CD4-positive, CD25-positive, alpha-beta regulatory T cell (primary cell): ENCODE measurements around the gene ITGB2. TPM values are rescaled to one million over a fixed set of nuclear protein-coding genes. Genes with fewer than 3 reads are reported as not detected.

Experiments used
- ATAC-seq, 2 donors: fragments of 150-1000 bp; cut with Tn5 transposase; one replicate each; pipeline ENCODE4 v1.10.0; 2021; ENCODE audit warnings: low read depth in 2 of 2, moderate number of reproducible peaks in 2 of 2, moderate library complexity in 1 of 2
- DNase-seq, 3 donors: peaks; one replicate each; pipeline versions ENCODE4 v3.0.0 to v3.0.0-alpha.2; 2012 to 2022; ENCODE audit warnings: mixed read lengths in 1 of 3
- H3K27ac ChIP-seq: one replicate; pipeline ENCODE4 v1.7.0; 2013; ENCODE audit warnings: mild to moderate bottlenecking, low read length; ENCODE audit not compliant: insufficient read depth, poor library complexity, severe bottlenecking
- H3K27me3 ChIP-seq: one replicate; pipeline ENCODE4 v1.7.0; 2013; ENCODE audit warnings: low read length; ENCODE audit not compliant: control insufficient read depth, insufficient read depth
- H3K36me3 ChIP-seq: one replicate; pipeline ENCODE4 v1.7.0; 2013; ENCODE audit warnings: mild to moderate bottlenecking, low read length, moderate library complexity; ENCODE audit not compliant: control insufficient read depth, insufficient read depth
- H3K4me1 ChIP-seq: 2 replicates; pipeline ENCODE4 v1.7.0; 2013; ENCODE audit warnings: mild to moderate bottlenecking, low read length; ENCODE audit not compliant: insufficient read depth, control insufficient read depth, poor library complexity, severe bottlenecking
- H3K4me3 ChIP-seq: one replicate; pipeline ENCODE4 v1.7.0; 2013; ENCODE audit warnings: low read depth, mild to moderate bottlenecking, low read length, moderate library complexity
- H3K9me3 ChIP-seq, 2 experiments: 1 replicate in 1 of 2; 2 replicates in 1 of 2; pipeline ENCODE4 v1.7.0; 2013; ENCODE audit warnings: low read length in 2 of 2, mild to moderate bottlenecking in 1 of 2, moderate library complexity in 1 of 2; ENCODE audit not compliant: control insufficient read depth in 2 of 2
- H3K27ac Mint-ChIP-seq, 3 donors: one replicate each; pipeline ENCODE4 v1.8.0; 2020 to 2022; ENCODE audit warnings: mild to moderate bottlenecking in 3 of 3, mixed read lengths in 3 of 3, moderate library complexity in 2 of 3
- H3K27me3 Mint-ChIP-seq: one replicate; pipeline ENCODE4 v1.8.0; 2022; ENCODE audit warnings: mild to moderate bottlenecking, mixed read lengths
- H3K36me3 Mint-ChIP-seq: one replicate; pipeline ENCODE4 v1.8.0; 2020; ENCODE audit warnings: mixed read lengths
- H3K4me1 Mint-ChIP-seq, 4 donors: one replicate each; pipeline ENCODE4 v1.8.0; 2020 to 2022; ENCODE audit warnings: mixed read lengths in 4 of 4, mild to moderate bottlenecking in 1 of 4
- H3K4me3 Mint-ChIP-seq, 4 donors: one replicate each; pipeline ENCODE4 v1.8.0; 2020 to 2022; ENCODE audit warnings: mild to moderate bottlenecking in 4 of 4, mixed read lengths in 4 of 4, moderate library complexity in 3 of 4
- H3K9me3 Mint-ChIP-seq, 7 donors: one replicate each; pipeline ENCODE4 v1.8.0; 2020 to 2022; ENCODE audit warnings: mixed read lengths in 7 of 7, mild to moderate bottlenecking in 3 of 7, moderate library complexity in 2 of 7
- polyA plus RNA-seq, 4 donors: library from polyadenylated mRNA; unstranded; fragments of 300-500 nt; fragmentation: Illumina TruSeq; gene quantifications; one replicate each; pipeline ENCODE4 v1.2.3, GENCODE V29; 2021
- total RNA-seq: library from RNA; stranded (reverse); gene quantifications from one replicate; pipeline ENCODE4 v1.2.3, GENCODE V29; 2022

ITGB2 gene
- total and polyA plus RNA-seq, 5 donors from 2014 or later: 411 to 519 (median 425) TPM

DNA sequence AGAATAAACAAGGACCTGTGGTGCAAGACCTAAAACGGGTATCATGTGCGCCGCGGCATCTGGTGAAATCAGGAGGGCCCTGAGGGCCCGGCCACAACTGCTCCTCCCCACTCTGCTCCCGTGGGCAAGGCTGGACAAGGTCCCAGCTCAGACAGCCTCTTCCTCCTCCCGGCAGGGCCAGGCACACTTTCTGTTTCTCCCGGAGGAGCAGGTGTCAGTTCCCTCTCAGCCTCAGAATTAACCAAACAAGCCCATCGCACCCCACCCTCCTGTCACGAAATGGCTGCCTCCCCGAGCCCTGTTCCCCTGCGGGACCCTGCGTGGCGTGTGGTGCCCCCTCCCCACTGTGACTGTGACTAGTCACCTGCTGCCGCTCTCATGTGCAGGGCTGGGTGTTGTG, 62.4 kb downstream of the ITGB2 start:
- Histone ChIP-seq H3K36me3 (peaks cover 81% of the 10 kb centered on the region), H3K27ac (no peak overlapping the region), H3K27me3 (no peaks in the 10 kb centered on the region), H3K4me3 (no peak overlapping the region), H3K9me3 (no peaks in the 10 kb centered on the region), H3K4me1 (no peaks in the 10 kb centered on the region)
- H3K27me3 Mint-ChIP-seq: no peaks in the 10 kb centered on the region
- H3K36me3 Mint-ChIP-seq: peaks cover 42% of the 10 kb centered on the region
- H3K27ac Mint-ChIP-seq: no peak overlapping the region
- ATAC-seq (no peak), DNase-seq (no peak)
- H3K9me3 Mint-ChIP-seq: peaks cover 0 to 2% (median 0%) of the 10 kb centered on the region in 7 donors
- H3K4me1 Mint-ChIP-seq: peaks cover 0 to 37% (median 8%) of the 10 kb centered on the region in 4 donors
- no peak overlapping the region for H3K4me3 Mint-ChIP-seq

DNA sequence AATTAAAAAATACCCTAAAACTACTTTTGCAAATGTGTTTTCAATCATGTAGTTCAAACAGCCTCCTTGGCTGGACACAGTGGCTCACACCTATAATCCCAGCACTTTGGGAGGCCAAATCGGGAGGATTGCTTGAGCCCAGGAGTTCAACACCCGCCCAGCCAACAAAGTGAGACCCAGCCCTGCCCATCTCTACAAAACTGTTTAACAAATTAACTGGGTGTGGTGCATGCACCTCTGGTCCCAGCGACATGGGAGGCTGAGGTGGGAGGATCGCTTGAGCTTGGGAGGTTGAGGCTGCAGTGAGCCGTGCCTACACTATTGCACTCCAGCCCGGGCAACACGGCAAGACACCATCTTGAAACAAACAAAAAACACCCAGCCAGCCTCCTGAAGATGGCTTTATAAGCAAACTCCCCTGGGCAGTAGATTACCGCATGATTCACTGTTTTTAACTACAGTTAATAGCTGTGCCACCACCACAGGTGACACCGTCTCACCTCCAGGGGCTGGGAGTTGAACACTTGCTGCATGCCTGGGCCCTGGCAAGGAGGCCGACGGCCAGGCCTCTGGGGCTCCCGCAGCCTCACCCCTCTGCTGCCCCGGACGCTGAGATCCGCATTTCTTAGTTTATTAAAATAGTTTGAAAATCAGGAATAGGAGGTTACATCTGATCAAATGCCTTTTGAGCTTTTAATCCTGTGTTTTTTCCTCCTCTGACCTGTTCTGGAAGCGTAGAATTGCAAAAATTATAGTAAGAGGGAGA, 63.4 kb downstream of the ITGB2 start:
- H3K4me1 ChIP-seq: no peaks in the 10 kb centered on the region
- H3K9me3 ChIP-seq: no peaks in the 10 kb centered on the region
- Mint-ChIP-seq H3K36me3 (peaks cover 42% of the 10 kb centered on the region), H3K4me3 (no peak overlapping the region), H3K4me1 (peaks cover 0 to 43% (median 9%) of the 10 kb centered on the region in 4 donors), H3K9me3 (peaks cover 0 to 2% (median 0%) of the 10 kb centered on the region in 7 donors), H3K27me3 (no peaks in the 10 kb centered on the region), H3K27ac (peak overlapping the region in 1 of 3 donors; percentile 38)
- no peak overlapping the region for H3K4me3 ChIP-seq
- DNase-seq (no peak), ATAC-seq (no peak)
- no peaks in the 10 kb centered on the region for H3K27me3 ChIP-seq
- no peak overlapping the region for H3K27ac ChIP-seq
- peaks cover 82% of the 10 kb centered on the region for H3K36me3 ChIP-seq

DNA sequence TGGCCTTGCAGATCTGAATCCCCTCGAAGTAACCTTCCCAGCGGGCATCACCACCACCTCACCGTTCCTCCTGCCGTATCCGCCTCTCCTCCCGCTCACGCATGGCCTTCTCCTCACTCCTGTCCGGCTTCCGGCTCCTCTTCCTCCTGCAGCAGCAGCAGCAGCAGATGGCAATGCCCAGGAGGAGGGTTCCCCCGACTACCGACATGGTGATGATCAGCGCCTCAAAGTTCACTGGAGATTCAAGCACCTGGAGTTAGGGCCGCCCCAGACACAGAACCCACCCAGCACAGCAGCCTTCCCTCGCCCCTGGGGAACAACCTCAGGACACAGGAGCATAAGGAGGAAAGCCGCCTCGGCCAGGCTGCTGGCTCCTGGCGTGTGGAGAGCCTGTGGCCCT, 64.6 kb downstream of the ITGB2 start:
- H3K4me1 Mint-ChIP-seq: peaks cover 0 to 47% (median 10%) of the 10 kb centered on the region in 4 donors
- no peak overlapping the region for H3K27ac Mint-ChIP-seq
- no peaks in the 10 kb centered on the region for H3K27me3 ChIP-seq
- no peak for DNase-seq
- H3K9me3 Mint-ChIP-seq: peaks cover 0 to 2% (median 0%) of the 10 kb centered on the region in 7 donors
- H3K4me3 ChIP-seq: no peak overlapping the region
- peaks cover 33% of the 10 kb centered on the region for H3K36me3 Mint-ChIP-seq
- H3K36me3 ChIP-seq: peaks cover 80% of the 10 kb centered on the region
- no peak for ATAC-seq
- no peak overlapping the region for H3K27ac ChIP-seq
- no peaks in the 10 kb centered on the region for H3K9me3 ChIP-seq
- peaks cover 2% of the 10 kb centered on the region for H3K4me1 ChIP-seq
- H3K4me3 Mint-ChIP-seq: no peak overlapping the region
- H3K27me3 Mint-ChIP-seq: no peaks in the 10 kb centered on the region

DNA sequence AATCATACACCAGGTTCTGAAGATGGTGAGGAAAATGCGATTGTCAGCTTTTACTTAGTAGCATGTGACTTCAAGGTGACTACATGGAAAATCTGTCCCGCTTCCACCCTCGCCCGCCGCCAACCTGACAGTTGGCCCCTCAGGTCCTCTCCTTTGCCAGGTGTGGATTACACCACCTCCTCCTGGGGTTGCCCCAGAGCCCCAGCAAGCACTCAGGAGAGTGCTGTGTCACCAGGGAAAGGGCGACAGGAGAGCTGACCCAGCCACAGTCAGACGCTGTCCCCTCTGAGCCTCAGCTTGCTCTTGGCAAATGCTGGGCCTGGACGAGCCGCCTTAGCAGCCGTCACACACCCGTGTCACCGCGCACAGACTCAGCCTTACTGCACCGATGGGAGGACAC, 65.1 kb downstream of the ITGB2 start:
- ATAC-seq (no peak), DNase-seq (no peak)
- Histone ChIP-seq H3K27me3 (no peaks in the 10 kb centered on the region), H3K4me1 (peaks cover 2% of the 10 kb centered on the region), H3K4me3 (no peak overlapping the region), H3K9me3 (no peaks in the 10 kb centered on the region), H3K36me3 (peaks cover 82% of the 10 kb centered on the region), H3K27ac (no peak overlapping the region)
- H3K9me3 Mint-ChIP-seq: peaks cover 0 to 2% (median 0%) of the 10 kb centered on the region in 7 donors
- no peak overlapping the region for H3K27ac Mint-ChIP-seq
- no peaks in the 10 kb centered on the region for H3K27me3 Mint-ChIP-seq
- H3K4me3 Mint-ChIP-seq: no peak overlapping the region
- H3K36me3 Mint-ChIP-seq: peaks cover 32% of the 10 kb centered on the region
- peaks cover 0 to 47% (median 11%) of the 10 kb centered on the region in 4 donors for H3K4me1 Mint-ChIP-seq

DNA sequence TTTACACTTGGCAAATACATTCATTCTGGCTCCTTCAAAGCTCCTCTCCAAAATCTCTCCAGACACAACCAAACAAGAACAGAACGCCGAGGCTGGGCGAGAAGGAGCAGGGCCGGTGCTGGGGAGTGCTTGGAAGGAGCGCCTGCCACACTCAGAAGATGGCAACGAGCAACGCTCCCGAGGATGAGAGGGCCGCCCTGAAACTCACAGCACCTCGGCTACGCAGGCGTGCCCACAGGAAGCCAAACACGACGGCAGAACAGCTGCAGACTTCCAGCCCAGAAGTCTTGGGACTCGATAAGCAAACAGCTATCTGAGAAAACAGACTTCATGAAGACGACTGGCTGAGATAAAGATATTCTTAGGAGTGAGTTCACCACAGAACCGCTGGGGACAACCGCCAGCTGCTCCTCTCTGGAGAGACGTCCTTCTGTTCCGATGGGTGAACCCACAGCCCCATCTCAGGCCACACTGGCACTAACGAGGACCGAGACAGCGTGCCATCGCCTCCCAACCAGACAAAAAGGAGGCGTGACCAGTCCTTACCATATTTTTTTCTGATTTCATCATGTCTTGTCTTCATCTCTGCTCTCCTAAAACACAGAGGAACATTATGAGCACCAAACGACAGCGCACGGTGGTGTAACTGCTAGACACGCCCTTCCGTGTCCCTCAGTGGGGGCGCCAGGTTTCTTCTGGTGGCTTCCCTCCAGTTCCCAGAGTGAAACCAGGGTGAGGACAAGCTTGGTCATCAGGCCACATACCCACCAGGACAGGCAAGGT, 65.8 kb downstream of the ITGB2 start:
- Histone ChIP-seq H3K4me1 (peaks cover 2% of the 10 kb centered on the region), H3K4me3 (no peak overlapping the region), H3K9me3 (no peaks in the 10 kb centered on the region), H3K27ac (no peak overlapping the region), H3K36me3 (peaks cover 88% of the 10 kb centered on the region), H3K27me3 (no peaks in the 10 kb centered on the region)
- peaks cover 0 to 2% (median 0%) of the 10 kb centered on the region in 7 donors for H3K9me3 Mint-ChIP-seq
- peaks cover 32% of the 10 kb centered on the region for H3K36me3 Mint-ChIP-seq
- H3K27ac Mint-ChIP-seq: peak overlapping the region; percentile 2 to 71 (median 38)
- peak overlapping the region in 1 of 4 donors; percentile 36 for H3K4me3 Mint-ChIP-seq
- ATAC-seq: no peak
- no peaks in the 10 kb centered on the region for H3K27me3 Mint-ChIP-seq
- DNase-seq: no peak
- peaks cover 0 to 45% (median 11%) of the 10 kb centered on the region in 4 donors for H3K4me1 Mint-ChIP-seq

DNA sequence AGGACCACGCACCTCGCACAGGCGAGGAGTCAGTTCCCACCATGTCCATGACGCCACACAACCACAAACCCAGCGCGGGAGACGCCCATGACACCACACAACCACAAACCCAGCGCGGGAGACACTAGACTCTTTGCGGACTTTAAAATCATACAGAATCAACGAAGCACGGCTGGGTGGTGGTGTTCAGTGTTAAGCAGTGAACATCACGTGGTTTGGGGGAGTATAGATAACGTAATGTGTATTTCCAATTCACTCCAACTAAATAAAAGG, 66.4 kb downstream of the ITGB2 start:
- Histone ChIP-seq H3K27ac (no peak overlapping the region), H3K36me3 (peaks cover 88% of the 10 kb centered on the region), H3K4me3 (no peak overlapping the region), H3K9me3 (no peaks in the 10 kb centered on the region), H3K4me1 (peaks cover 2% of the 10 kb centered on the region), H3K27me3 (no peaks in the 10 kb centered on the region)
- DNase-seq (no peak), ATAC-seq (no peak)
- H3K4me3 Mint-ChIP-seq: peak overlapping the region in 1 of 4 donors; percentile 47
- H3K9me3 Mint-ChIP-seq: peaks cover 0 to 2% (median 0%) of the 10 kb centered on the region in 7 donors
- peak overlapping the region; percentile 2 to 71 (median 38) for H3K27ac Mint-ChIP-seq
- H3K36me3 Mint-ChIP-seq: peaks cover 28% of the 10 kb centered on the region
- no peaks in the 10 kb centered on the region for H3K27me3 Mint-ChIP-seq
- peaks cover 0 to 42% (median 10%) of the 10 kb centered on the region in 4 donors for H3K4me1 Mint-ChIP-seq

DNA sequence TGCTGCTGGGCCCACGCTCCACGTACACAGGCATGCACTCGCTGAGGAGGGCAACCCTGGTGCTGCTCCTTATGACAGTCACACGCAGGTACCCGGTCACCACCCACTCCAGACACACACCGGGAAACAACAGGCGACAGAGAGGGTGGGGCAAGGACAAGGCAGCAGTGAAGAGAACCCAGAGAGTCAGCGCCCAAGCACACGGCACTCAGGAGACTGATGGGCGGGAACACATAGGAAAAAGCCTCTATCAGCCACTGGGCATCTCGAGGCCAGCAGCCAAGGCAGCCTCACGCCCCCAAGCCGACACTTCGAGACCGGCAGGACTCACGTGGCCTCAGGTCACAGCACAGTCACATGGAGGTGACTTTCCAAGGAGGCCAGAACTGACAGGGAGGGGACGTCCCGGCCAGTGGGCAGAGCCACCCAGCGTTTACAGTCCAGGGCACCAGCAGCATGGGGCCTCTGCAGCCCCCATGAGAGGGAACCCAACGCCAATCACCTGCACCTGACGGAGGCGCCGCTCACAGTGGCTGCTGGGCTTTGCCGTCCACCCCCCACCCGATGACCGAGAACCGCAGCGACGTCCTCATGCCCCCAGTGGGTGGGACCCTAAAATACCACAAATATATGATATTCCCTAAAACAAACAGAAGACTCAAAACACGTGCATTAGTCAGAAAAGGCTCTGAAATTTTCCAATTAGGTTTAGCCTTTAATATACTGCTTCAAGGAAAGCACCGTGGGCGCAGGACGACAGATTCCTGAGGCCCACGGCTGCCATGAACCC, 66.9 kb downstream of the ITGB2 start:
- peak overlapping the region in 1 of 3 donors; percentile 71 for H3K27ac Mint-ChIP-seq

More for the DNA sequence above, 66.9 kb downstream of the ITGB2 start:
- H3K9me3 Mint-ChIP-seq: peaks cover 0 to 2% (median 0%) of the 10 kb centered on the region in 7 donors
- no peak overlapping the region for H3K4me3 ChIP-seq
- no peaks in the 10 kb centered on the region for H3K27me3 ChIP-seq
- peaks cover 0 to 38% (median 9%) of the 10 kb centered on the region in 4 donors for H3K4me1 Mint-ChIP-seq
- H3K4me1 ChIP-seq: peaks cover 2% of the 10 kb centered on the region
- H3K36me3 ChIP-seq: peaks cover 88% of the 10 kb centered on the region
- H3K36me3 Mint-ChIP-seq: peaks cover 22% of the 10 kb centered on the region
- no peak overlapping the region for H3K27ac ChIP-seq
- peak overlapping the region in 1 of 4 donors; percentile 47 for H3K4me3 Mint-ChIP-seq
- ATAC-seq (no peak), DNase-seq (no peak)
- no peaks in the 10 kb centered on the region for H3K27me3 Mint-ChIP-seq
- no peaks in the 10 kb centered on the region for H3K9me3 ChIP-seq
